ENCODE data around the gene BTNL9.
"Not testable (repeated sequence)": the region's sequence is repeated elsewhere in the genome, so short reads cannot be mapped to it uniquely, and the experiment has no call there.

GRCh38 chr5:181097383-181097753 lies 57.3 kb downstream of the BTNL9 start:
- not testable (repeated sequence) for TF ChIP-seq CTCF (conservative IDR thresholded peaks at IDR 0.05 in 1 of 2, IDR thresholded peaks at IDR 0.05 in 1 of 2; ENCODE audit: extremely low read depth in 1 of 2, insufficient read depth in 1 of 2, low read depth in 1 of 2, low read length in 2 of 2); EZH2 (IDR thresholded peaks at IDR 0.05; ENCODE audit: borderline replicate concordance, low read length)
